Measurements from ENCODE around the gene USP44.

GRCh38 chr12:95470300-95470699 lies 81.0 kb downstream of the USP44 start:
- TF ChIP-seq CTCF (IDR thresholded peaks at IDR 0.05; ENCODE audit: insufficient read depth, low read length, poor library complexity, severe bottlenecking) = no peak
- no peak for TF ChIP-seq EZH2phosphoT487 (conservative IDR thresholded peaks at IDR 0.05; ENCODE audit: low read length)

Data from SU-DHL-6 (cell line).